OCI-LY7 (cell line): Measurements from ENCODE around the gene PAQR5. TPM values are rescaled to one million over a fixed set of nuclear protein-coding genes. Genes with fewer than 3 reads are reported as not detected.

Source experiments
- BruUV-seq: library from RNA; stranded (reverse); fragments of 400-500 nt; replicated peaks from 2 replicates; lab custom pipeline; 2021; lab: Mats Ljungman, UMichigan
- CTCF ChIA-PET: fragments of 300-600 bp; sonication (Branson Sonifier 250); formaldehyde crosslinking; loops from one replicate; lab custom pipeline; 2022; ENCODE audit warnings: antibody characterized with exemption; ENCODE audit not compliant: unreplicated experiment; lab: Charles Lee
- POLR2A ChIA-PET: fragments of 300-600 bp; sonication (Branson Sonifier 250); formaldehyde crosslinking; loops from one replicate; lab custom pipeline; 2022; ENCODE audit warnings: antibody characterized with exemption; lab: Charles Lee
- DNase-seq: peaks from one replicate; pipeline ENCODE4 v3.0.0-alpha.2; 2015; ENCODE audit warnings: low spot score
- H2AFZ ChIP-seq: fragments of 200-600 bp; sonication (generic), shearing (Covaris generic); 2 replicates; pipeline ENCODE4 v1.6.1; 2014; ENCODE audit warnings: mild to moderate bottlenecking, antibody characterized with exemption, low read length, moderate library complexity
- H3K27ac ChIP-seq: fragments of 200-600 bp; sonication (generic); 2 replicates; pipeline ENCODE4 v1.5.1; 2014; ENCODE audit warnings: mixed run types, low read depth, mild to moderate bottlenecking, moderate library complexity, low read length, inconsistent platforms; ENCODE audit not compliant: poor library complexity, severe bottlenecking
- H3K36me3 ChIP-seq: fragments of 200-600 bp; sonication (generic); 2 replicates; pipeline ENCODE4 v1.6.1; 2014; ENCODE audit warnings: mild to moderate bottlenecking, antibody characterized with exemption, low read length, moderate library complexity, mixed read lengths; ENCODE audit not compliant: insufficient read depth
- H3K4me1 ChIP-seq: fragments of 200-600 bp; sonication (generic); 2 replicates; pipeline ENCODE4 v1.5.1; 2014; ENCODE audit warnings: mild to moderate bottlenecking, low read length; ENCODE audit not compliant: insufficient read depth, poor library complexity, severe bottlenecking
- H3K4me2 ChIP-seq: fragments of 200-600 bp; sonication (generic); 2 replicates; pipeline ENCODE4 v1.6.1; 2014; ENCODE audit warnings: mild to moderate bottlenecking, low read length
- H3K4me3 ChIP-seq: fragments of 200-600 bp; sonication (generic); 2 replicates; pipeline ENCODE4 v1.5.1; 2014; ENCODE audit warnings: mild to moderate bottlenecking, low read depth, low read length; ENCODE audit not compliant: poor library complexity, severe bottlenecking
- H3K79me2 ChIP-seq: fragments of 200-600 bp; sonication (generic); 2 replicates; pipeline ENCODE4 v1.6.1; 2016; ENCODE audit warnings: low read depth, mild to moderate bottlenecking, low read length, moderate library complexity, mixed read lengths; ENCODE audit not compliant: insufficient read depth
- H3K9me2 ChIP-seq: fragments of 200-600 bp; sonication (generic); 2 replicates; pipeline ENCODE4 v1.6.1; 2016; ENCODE audit warnings: mild to moderate bottlenecking, low read length, mixed read lengths; ENCODE audit not compliant: insufficient read depth
- H3K9me3 ChIP-seq: fragments of 200-600 bp; sonication (generic); 2 replicates; pipeline ENCODE4 v1.6.1; 2014; ENCODE audit warnings: mild to moderate bottlenecking, mixed run types, low read length, mixed read lengths
- H4K20me1 ChIP-seq: fragments of 200-600 bp; sonication (generic); 2 replicates; pipeline ENCODE4 v1.6.1; 2014; ENCODE audit warnings: mild to moderate bottlenecking, antibody characterized with exemption, low read length, moderate library complexity, mixed read lengths; ENCODE audit not compliant: insufficient read depth
- CTCF ChIP-seq: fragments of 200-600 bp; sonication (generic); conservative IDR thresholded peaks from 2 replicates; pipeline ENCODE4 v1.5.1; 2014; ENCODE audit warnings: mild to moderate bottlenecking, antibody characterized with exemption, low read length, moderate library complexity, mixed read lengths
- EZH2phosphoT487 ChIP-seq: fragments of 200-600 bp; sonication (generic); IDR thresholded peaks from 2 replicates; pipeline ENCODE4 v1.6.1; 2018; ENCODE audit warnings: low read depth, borderline replicate concordance, mild to moderate bottlenecking, mixed run types, antibody characterized with exemption, low read length, moderate library complexity, mixed read lengths
- intact Hi-C: fragments of 100-400 bp; cut with micrococcal nuclease; formaldehyde crosslinking; loops from one replicate; pipeline ENCODE4 v1.10.0; 2022; ENCODE audit not compliant: unreplicated experiment
- total RNA-seq, 2 experiments: library from RNA; depleted of rRNA in 1 of 2; stranded (reverse); fragments of >200 nt in 1 of 2; shearing (Covaris generic) in 1 of 2; gene quantifications; 2 replicates each; pipeline ENCODE4 v1.2.3, GENCODE V29; 2014 to 2022

PAQR5 gene
- total RNA-seq, 2 experiments from 2014 or later: not detected

GRCh38 chr15:69410248-69410874, 111.6 kb downstream of the PAQR5 start:
- H2AFZ ChIP-seq: no peak overlapping the region
- H3K79me2 ChIP-seq: peaks cover 8% of the 10 kb centered on the region
- BruUV-seq: no TSS peak
- no peak overlapping the region for H3K27ac ChIP-seq
- ChIA-PET POLR2A (interaction anchor here (0.6 to 8.6 kb wide), 2 partner anchors 42 to 1179 kb away, joined by 5 to 39 read pairs; partner anchors contain the start of gene RPLP1), CTCF (no interaction called here)
- TF ChIP-seq CTCF (peak; percentile 63), EZH2phosphoT487 (no peak)
- intact Hi-C loops: loop anchor here (5.0 kb wide), 1 partner anchor 248 kb away; the partner anchor contains the start of gene GLCE
- H3K9me2 ChIP-seq: no peaks in the 10 kb centered on the region
- H3K4me2 ChIP-seq: no peak overlapping the region
- H3K36me3 ChIP-seq: no peaks in the 10 kb centered on the region
- peaks cover under 1% of the 10 kb centered on the region for H3K4me1 ChIP-seq
- H3K4me3 ChIP-seq: no peak overlapping the region
- peak; percentile 23 for DNase-seq
- H3K9me3 ChIP-seq: no peaks in the 10 kb centered on the region
- H4K20me1 ChIP-seq: peaks cover 2% of the 10 kb centered on the region; the same call in 1 of the 2 replicates

- ChIA-PET POLR2A (interaction anchor here (8.6 kb wide), 1 partner anchor 40 kb away, joined by 39 read pairs; the partner anchor contains the start of gene RPLP1), CTCF (no interaction called here)
- Histone ChIP-seq H3K27ac (no peak overlapping the region), H3K4me3 (no peak overlapping the region), H3K9me3 (no peaks in the 10 kb centered on the region), H3K79me2 (peaks cover 27% of the 10 kb centered on the region), H4K20me1 (peaks cover 15% of the 10 kb centered on the region; the same call in 1 of the 2 replicates), H3K9me2 (no peaks in the 10 kb centered on the region), H2AFZ (no peak overlapping the region), H3K4me1 (peaks cover 12% of the 10 kb centered on the region), H3K4me2 (no peak overlapping the region), H3K36me3 (peaks cover 10% of the 10 kb centered on the region)
- TF ChIP-seq EZH2phosphoT487 (no peak), CTCF (no peak)
- no TSS peak for BruUV-seq
- no peak for DNase-seq
- intact Hi-C loops: loop anchor here (5.0 kb wide), 1 partner anchor 250 kb away; the partner anchor contains the start of gene GLCE
Observed at GRCh38 chr15:69412274-69412673, 113.6 kb downstream of the PAQR5 start.

- Histone ChIP-seq H3K4me1 (peaks cover 12% of the 10 kb centered on the region), H3K36me3 (peaks cover 14% of the 10 kb centered on the region), H2AFZ (no peak overlapping the region), H3K27ac (no peak overlapping the region), H3K9me3 (no peaks in the 10 kb centered on the region), H3K4me3 (no peak overlapping the region), H3K4me2 (no peak overlapping the region), H4K20me1 (peaks cover 19% of the 10 kb centered on the region; the same call in 1 of the 2 replicates), H3K79me2 (peaks cover 32% of the 10 kb centered on the region), H3K9me2 (no peaks in the 10 kb centered on the region)
- no TSS peak for BruUV-seq
- intact Hi-C loops: loop anchor here (5.0 kb wide), 1 partner anchor 250 kb away; the partner anchor contains the start of gene GLCE
- no peak for DNase-seq
- ChIA-PET POLR2A (interaction anchor here (8.6 kb wide), 1 partner anchor 39 kb away, joined by 39 read pairs; the partner anchor contains the start of gene RPLP1), CTCF (no interaction called here)
- TF ChIP-seq EZH2phosphoT487: no peak
- TF ChIP-seq CTCF: no peak
Observed at GRCh38 chr15:69412701-69413100, 114.0 kb downstream of the PAQR5 start.
